Right kidney (tissue), 1 donor: ENCODE results near the gene CEP162.
"Not testable (repeated sequence)": the region's sequence is repeated elsewhere in the genome, so short reads cannot be mapped to it uniquely, and the experiment has no call there.

Experiments
- DNase-seq: peaks from one replicate; pipeline ENCODE4 v3.0.0-alpha.2; 2016

The CEP162 gene

DNA sequence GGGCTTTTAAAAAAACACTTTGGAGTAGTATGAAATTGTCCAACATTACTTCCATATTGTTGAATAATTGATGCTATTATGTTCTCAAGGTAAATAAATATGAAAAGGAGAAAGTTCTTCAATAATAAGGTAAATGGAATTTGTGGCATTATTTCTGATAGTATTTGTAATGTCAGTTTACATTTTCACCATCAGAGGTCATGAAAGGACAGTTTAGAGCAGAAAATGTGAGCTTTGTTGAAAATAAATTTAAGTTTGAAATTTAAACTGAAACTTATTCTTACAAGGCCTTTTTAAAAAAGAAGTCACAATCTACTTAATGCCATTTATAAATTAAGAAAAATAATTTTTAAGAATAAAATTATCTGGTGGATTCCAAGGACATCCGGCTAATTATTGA lies 15.8 kb upstream of the CEP162 start:
- no peak for DNase-seq

DNA sequence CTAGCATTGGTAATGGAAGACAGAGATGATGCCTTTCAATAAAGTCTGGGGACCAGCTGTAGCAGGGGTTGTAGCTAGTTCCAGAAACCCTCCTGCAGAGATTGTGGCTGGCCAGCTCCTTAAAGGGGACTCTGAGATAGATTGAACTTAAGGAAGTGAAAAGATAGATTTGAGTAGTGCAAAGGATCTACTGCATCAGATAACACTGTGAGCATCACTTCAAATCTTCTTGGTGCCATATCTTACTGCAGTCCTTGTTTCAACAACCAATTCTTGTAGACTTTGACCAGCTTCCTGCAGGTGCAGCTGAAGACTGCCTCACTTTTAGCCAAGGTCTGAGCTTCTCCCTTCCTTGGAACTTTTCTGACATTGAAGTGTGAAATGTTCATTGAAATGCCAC lies 14.8 kb upstream of the CEP162 start:
- DNase-seq, result no peak

DNA sequence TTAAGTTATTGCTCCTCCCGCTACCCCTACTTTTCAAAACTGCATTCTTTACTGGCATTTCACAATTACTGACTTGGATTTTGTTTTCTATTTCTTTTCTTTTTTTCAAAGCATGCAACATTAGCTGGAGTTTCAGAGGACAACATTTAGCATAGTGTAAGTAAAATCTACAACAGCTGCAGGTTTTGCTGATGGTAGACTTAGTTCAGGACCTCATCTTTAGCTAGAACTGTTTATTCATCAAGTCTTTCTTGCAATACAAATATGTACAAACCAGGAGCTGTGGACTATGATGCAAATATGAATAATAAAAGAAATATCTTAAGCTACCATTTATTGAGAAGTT lies 728 bp upstream of the CEP162 start:
- no peak for DNase-seq

DNA sequence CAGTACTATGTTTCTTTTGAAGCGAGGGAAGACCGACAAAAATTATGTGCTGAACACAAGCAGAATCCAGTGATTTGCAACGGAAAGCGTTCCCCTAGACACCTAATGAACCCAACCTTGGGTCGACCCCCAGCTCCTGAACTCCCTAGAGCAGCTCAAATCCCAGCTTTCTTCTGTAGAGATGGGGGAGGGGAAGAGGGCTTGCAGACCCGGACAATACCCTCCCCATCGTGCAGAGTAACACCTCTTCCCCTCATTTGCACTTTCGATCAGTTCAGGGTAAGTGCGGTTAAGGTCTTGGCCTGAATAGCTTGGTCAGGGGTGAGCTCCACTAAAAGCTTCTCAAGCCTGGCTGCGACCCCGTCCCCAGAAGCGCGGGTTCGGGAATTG lies 404 bp downstream of the CEP162 start:
- DNase-seq, result no peak

DNA sequence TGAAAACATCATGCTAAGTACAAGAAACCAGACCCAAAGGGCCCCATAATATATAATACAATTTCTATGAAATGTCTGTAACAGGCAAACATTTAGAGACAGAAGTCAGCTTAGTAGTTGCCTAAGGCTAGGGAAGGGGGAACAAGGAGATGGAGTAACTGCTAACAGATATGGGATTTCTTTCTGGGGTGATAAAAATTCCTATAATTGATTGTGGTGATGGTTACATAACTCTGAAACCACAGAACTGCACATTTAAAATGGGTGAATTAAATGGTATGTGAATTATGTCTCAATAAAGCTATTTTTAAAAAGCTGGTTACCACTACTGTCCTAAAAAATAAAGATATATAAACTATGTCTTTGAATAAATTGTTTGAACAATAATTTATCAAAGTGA lies 3.2 kb downstream of the CEP162 start:
- no peak for DNase-seq

DNA sequence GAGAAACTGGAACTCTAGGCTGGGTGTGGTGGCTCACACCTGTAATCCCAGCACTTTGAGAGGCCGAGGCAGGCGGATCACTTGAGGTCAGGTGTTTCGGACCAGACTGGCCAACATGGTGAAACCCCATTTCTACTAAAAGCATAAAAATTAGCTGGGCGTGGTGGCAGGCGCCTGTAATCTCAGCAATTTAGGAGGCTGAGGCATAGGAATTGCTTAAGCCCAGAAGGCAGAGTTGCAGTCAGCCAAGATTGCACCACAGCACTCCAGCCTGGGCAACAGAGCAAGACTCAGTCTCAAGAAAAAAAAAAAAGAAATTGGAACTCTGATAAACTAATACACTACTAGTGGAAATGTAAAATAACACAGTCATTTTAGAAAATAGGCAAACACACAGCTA lies 3.8 kb downstream of the CEP162 start:
- DNase-seq, result not testable (repeated sequence)

DNA sequence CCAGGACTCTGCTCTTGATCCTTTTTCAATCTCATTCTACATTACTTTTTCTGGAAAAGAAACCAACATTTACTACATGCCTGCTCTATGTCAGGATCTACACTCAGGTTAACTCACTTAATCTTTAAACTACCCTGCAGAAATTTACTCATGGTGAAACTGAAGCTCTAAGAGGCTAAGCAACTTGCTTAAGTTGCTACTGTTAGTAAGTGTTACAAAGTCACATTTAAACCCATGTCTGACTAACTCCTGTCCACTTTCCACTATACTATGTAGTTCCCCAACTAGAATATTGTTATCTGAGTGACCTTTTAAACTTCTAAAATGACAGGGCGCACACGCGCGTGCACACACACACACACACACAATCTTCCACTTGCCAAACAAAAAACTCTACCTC lies 5.0 kb downstream of the CEP162 start:
- no peak for DNase-seq

DNA sequence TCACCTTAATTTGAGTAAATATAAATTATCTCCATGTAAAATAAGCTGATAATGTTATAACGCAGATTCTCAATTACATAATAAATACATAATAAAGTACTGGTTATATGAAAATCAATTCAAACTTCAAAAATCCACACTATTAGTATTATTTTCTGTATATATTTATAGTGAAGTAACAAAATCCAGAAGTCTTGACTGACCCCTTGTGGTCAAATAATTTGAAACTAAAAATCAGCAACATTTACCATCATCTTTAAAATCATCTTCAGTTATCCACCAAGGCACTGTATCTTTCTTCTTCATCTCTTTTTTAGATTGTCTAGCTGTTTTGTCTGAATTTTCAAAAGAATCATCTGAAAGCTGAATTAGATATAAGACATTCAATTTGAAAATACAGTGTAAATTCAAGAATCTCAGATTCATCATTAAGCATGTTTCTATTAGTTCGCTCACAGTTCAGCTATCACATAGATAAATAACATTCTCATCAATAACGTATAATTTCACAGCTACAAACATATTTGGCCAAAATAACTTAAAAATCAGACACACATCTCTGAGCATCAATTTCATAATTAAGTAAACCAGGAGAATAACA lies 6.5 kb downstream of the CEP162 start:
- no peak for DNase-seq

DNA sequence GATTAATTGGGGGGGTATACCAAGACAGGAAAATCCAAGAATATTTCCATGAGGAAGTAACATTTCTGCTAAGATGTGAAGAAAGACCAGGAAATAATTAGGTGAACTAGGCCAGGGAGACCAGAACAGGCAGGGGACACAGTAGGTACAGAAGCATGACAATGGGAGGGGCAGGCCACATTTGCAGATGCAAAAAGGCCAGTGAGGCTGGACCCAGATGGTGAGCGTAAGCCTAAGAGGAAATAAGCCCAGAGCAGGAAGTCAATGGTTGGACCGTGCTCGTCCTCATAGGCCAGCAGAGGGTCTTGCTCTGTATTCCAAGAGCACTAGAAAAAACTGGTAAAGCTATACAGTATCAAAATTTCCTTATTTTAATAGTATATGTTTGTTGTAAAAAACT lies 9.4 kb downstream of the CEP162 start:
- DNase-seq, result no peak

DNA sequence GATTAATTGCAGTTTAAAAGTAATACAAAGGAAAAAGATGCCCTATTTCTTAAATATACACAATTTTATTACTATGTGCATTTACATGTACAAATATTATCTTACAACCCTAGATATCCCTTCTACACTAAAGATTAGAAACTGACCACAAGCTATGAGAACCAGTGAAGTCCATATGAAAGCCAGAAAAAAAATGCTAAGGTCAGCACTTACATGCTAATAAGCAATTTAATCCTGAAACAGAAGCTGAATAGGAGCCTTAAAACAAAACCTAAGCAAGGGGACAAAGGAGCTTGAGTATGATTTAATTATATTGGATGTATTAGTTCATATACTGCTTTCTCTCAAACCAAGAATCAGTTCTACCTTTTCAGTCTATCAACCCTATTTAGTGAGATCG lies 14.2 kb downstream of the CEP162 start:
- no peak for DNase-seq

DNA sequence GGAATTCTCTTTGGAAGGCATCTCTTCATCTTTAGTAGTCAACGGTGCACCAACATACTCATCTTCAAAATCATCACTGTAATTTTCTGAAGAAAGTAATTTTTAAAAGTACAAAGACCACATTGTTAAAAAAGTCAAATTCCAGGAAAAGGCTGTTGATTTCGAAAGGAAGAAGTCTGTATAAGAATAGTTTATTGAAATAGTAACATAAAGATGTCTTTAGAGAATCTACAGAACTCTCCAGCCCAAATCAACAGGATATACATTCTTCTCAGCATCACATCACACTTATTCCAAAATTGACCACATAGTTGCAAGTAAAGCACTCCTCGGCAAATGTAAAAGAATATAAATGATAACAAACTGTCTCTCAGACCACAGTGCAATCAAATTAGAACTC lies 23.4 kb downstream of the CEP162 start:
- DNase-seq, result no peak

DNA sequence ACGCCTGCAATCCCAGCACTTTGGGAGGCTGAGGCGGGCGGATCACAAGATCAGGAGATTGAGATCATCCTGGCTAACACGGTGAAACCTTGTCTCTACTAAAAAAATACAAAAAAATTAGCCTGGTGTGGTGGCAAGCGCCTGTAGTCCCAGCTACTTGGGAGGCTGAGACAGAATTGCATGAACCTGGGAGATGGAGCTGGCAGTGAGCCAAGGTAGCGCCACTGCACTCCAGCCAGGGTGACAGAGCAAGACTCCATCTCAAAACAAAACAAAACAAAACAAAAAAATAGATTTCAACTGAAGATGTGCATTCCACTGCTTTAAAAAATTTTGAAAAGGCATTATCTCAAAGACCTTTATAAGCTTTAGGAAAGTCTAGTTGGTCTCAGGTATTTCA lies 27.5 kb downstream of the CEP162 start:
- DNase-seq, result not testable (repeated sequence)

DNA sequence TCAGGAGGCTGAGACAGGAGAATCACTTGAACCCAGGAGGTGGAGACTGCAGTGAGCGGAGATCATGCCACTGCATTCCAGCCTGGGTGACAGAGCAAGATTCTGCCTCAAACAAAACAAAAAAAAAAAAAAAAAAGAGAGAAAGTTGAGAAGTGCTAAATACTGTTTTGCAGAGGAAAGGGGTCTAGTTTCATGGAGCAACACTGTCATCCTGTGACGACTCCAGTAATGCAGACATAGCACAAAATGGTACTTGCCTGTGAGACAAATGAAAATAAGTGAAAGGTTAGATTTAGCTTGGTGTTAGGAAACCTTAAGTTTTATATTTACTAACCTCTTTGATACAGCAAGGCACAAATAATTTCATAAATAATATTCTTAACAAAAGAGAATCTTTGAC lies 29.7 kb downstream of the CEP162 start:
- no peak for DNase-seq

DNA sequence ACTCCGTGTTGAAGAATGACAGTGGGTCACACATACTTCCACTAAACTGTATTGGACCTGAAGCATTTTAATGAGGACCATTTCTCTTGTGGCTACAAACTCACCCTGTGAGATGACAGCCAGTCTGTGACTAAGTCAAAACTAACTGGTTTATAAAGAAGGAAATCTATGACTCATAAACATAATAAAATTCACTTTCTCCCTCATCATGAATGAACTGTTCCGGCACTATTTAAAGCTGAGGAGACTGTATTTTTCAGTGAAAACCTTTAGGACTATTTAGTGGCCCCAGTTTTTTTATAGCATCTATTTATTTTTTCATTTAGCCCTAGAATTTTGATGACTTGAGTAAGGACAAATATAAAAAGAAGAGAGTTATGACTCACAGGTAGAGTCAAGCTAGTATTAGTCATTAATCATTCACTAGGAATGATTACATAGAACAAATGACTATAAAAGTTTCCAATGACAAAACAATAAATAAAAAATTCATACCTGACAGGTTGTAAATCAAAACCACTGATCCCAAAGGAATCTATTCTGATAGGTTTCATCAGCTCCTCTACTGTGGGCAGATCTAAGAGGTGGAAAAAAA lies 34.2 kb downstream of the CEP162 start:
- DNase-seq, result no peak

DNA sequence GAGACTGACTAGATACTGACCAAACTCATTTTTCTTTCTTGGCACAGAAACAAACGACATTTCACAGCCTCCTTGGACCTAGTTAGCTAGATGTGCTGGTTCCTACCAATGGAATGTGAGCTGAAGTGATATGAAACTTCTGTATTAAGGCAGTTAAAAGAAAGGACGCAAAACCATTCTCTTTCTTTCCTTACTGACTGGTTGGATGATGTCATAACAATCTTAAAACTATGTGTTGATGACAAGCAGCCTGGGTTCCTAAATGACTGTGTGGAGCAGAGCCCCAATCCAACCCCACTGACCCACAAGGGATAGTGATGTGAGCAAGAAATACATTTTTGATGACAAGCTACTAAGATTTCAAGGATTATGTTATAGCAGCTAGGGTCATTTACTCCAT lies 35.6 kb downstream of the CEP162 start:
- no peak for DNase-seq

DNA sequence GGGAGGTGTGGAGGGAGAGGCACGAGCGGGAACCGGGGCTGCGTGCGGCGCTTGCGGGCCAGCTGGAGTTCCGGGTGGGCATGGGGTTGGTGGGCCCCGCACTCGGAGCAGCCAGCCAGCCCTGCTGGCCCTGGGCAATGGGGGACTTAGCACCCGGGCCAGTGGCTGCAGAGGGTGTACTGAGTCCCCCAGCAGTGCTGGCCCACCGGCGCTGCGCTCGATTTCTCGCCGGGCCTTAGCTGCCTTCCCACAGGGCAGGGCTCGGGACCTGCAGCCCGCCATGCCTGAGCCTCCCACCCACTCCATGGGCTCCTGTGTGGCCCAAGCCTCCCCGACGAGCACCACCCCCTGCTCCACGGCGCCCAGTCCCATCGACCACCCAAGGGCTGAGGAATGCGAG lies 38.1 kb downstream of the CEP162 start:
- not testable (repeated sequence) for DNase-seq

DNA sequence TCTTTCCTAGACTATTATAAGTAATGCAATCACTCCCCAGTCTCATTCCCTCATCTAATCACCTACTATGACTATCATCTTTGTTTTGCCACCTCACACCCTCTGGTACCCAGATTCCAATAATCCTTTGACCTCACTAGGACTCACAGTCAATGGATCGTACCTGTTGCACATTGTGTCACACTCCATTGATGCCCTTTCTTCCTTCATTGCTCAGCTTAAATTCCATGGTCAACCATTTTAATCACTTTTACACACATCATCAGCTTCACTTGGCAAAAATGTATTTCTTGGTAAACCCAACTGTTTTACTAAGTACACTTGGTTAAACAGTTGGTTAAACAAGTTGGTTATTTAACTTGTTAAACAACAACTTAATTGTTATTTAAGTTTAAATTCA lies 44.0 kb downstream of the CEP162 start:
- DNase-seq, result no peak

DNA sequence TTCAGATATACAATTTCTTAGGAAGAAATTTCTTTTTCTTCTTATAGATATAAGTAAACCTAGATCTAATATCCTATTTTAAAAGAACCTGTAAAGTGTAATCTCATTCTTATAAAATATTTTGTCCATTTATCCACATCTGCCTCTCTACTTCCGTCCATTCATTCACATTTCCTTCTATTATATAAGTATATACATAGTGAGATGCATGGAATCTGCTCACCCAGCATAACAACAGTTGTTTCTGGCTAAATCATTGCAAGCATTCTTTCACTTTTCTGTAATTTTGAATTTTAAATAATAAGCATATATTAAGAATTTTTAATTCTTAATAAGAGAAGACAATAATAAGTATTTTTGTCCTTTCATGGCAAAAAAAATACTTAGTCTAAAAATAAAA lies 45.4 kb downstream of the CEP162 start:
- no peak for DNase-seq

DNA sequence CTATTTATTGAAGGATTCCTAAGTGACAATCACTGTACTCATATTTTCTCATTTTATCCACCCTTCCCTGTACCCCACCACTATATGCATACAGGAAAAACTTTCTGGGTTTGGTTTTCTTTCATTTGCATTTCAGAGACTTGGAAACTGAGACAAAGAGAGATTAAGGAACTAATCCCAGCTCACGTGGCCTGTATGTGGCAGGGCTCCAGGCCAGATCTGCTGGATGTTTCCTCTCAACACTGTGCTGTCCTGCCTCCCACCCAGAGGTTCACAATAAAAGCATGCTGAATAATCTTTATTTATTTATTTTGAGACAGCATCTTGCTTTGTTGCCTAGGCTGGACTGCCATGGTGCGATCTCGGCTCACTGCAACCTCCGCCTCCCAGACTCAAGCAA lies 50.2 kb downstream of the CEP162 start:
- no peak for DNase-seq

DNA sequence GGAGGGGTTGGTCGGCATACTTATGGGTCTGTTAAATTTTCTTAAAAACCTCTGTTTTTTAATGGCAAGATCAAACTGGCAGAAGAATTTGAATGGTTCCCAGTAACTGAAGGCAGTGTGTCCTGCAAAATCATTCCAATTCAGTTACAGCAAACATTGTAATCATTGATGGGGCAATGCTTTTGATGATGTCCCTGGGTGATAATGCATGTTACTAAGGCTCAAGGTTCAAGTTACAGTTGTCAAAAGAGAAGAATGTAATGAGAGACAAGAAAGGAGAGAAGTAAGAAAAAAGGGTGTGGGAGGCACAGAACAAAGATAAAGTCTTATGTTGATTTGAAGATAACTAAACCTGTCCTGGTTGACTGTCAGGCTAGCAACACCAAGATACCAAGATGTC lies 54.9 kb downstream of the CEP162 start:
- DNase-seq, result no peak

DNA sequence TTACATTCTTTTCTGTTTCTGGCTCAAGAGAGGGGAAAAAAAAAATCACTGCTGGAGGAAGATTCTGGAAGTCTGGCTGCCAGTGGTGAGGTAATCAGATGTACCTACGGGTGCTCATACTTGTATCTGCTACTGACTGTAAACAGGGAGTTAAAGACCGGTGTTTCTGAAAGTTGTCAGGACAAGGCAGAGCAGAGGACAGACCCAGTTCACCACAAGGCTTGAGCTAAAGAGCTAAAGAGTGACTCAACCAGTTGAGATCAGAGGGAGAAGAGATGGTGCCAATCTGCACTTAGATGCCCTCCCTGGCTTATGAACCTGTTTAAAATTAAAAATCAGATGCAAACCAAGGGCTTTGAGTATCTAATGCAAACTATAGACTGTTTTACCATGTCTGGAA lies 55.4 kb downstream of the CEP162 start:
- no peak for DNase-seq

DNA sequence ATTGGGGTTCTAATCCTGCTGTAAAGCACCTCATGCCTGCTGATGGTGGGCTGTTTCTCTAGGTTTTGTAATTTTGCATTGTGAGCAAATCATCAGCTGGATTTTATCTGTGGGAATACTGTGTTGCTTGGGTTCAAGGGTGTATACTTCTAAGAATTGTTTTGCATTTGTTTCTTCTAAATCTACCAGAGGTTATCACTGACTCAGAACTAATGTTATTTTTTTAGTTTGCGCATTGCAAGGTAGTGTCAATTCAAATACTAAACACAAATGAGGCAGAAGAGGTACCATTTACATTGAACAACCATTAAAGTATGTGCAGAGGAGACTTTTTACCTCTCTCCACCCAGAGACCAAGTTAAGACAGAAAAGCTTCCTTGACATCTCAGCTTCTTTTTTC lies 60.0 kb downstream of the CEP162 start:
- DNase-seq, result no peak

DNA sequence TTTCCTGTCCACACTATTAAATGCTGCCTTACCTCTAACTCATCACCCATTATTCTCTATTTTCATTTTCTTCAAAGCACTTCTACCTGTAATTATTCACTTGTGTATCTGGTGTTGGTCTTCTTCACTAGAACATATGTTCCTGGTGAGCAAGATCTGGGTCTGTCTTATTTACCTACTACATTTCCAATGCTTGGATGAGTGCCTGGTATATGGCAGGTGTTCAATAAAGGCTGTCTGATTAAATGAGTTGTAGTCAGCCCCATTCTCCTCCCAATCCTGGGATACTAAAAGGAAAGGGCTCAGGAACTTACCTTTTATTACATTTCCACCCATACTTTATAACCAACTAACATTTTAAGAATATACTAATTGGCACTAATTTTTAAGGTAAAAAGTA lies 61.0 kb downstream of the CEP162 start:
- no peak for DNase-seq

DNA sequence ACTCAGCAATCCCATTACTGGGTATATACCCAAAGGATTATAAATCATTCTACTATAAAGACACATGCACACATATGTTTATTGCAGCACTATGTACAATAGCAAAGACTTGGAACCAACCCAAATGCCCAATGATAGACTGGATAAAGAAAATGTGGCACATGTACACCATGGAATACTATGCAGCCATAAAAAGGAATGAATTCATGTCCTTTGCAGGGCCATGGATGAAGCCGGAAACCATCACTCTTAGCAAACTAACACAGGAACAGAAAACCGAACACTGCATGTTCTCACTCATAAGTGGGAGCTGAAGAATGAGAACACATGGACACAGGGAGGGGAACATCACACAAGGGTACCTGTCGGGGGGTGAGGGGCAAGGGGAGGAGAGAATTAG lies 63.1 kb downstream of the CEP162 start:
- DNase-seq, result not testable (repeated sequence)

DNA sequence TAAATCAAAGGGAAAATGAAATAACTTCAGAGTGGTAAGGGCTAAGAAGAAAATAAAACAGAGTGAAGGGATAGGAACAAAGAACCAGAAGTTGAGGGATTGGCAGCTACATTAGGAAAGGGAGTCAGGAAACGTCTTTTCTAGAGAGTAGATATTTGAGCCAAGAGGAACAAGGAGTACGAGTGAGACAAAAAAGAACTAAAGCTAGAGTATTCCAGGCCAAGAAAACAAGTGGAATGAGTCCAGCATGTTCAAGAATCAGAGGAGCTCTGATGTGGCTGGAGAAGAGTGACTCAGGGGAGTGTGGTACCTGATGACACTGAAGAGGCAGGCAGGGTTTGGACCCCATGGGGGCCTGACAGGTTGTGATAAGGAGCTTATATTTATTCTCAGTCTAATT lies 66.3 kb downstream of the CEP162 start:
- DNase-seq, result no peak
